Dermis lymphatic vessel endothelial cell (primary cell): ENCODE data around the gene GTF3A. TPM values are rescaled to one million over a fixed set of nuclear protein-coding genes. Genes with fewer than 3 reads are reported as not detected.

Experiments used
- total RNA-seq: library from RNA; depleted of rRNA; stranded (reverse); fragments of >200 nt; gene quantifications from 2 replicates; pipeline ENCODE4 v1.2.1, GENCODE V29; 2014

GTF3A gene
- total RNA-seq, result 84.4 and 92.8 TPM in 2 replicates

GRCh38 chr13:27424246-27425157 is at the start of gene GTF3A:
TSS of gene GTF3A (plus strand) at chr13:27424619.

GRCh38 chr13:27449936-27450828 is 25.8 kb downstream of the GTF3A start, which contains the start of gene MTIF3:
TSS of gene MTIF3 (minus strand) at chr13:27450564. CDS start at chr13:27440448, 10,116 bp downstream.

Other genes starting within 250 kb of the GTF3A start
- 955 and 1,106 TPM in 2 replicates for gene RPL21, start 173.1 kb upstream of the GTF3A start, total RNA-seq
- gene RASL11A, start 153.8 kb upstream of the GTF3A start, total RNA-seq, result 2.2 TPM in 2 replicates
- 44.6 and 55.7 TPM in 2 replicates for gene MTIF3, start 25.9 kb downstream of the GTF3A start, total RNA-seq
- gene LNX2, start 195.9 kb downstream of the GTF3A start, total RNA-seq, result 11.5 and 13.4 TPM in 2 replicates
- gene POLR1D, start 197.3 kb downstream of the GTF3A start, total RNA-seq, result 94.4 and 114 TPM in 2 replicates